OCI-LY3 (cell line): Measurements from ENCODE around the gene AUTS2.
A peak's percentile ranks its signal among the peaks of the same experiment; 100 is the strongest.

Experiments used
- H2AFZ ChIP-seq: fragments of 200-600, 300-600 bp; shearing (Covaris generic); 2 replicates; pipeline ENCODE4 v1.6.0; 2014; ENCODE audit warnings: antibody characterized with exemption, low read depth, low read length
- H3K27ac ChIP-seq: fragments of 200-600, 300-600 bp; sonication (generic); 2 replicates; pipeline ENCODE4 v1.5.1; 2014; ENCODE audit warnings: mild to moderate bottlenecking, low read length, moderate library complexity, mixed read lengths
- H3K27me3 ChIP-seq: fragments of 200-600, 300-600 bp; sonication (generic); 2 replicates; pipeline ENCODE4 v1.6.1; 2014; ENCODE audit warnings: low read depth, low read length, mixed read lengths
- H3K36me3 ChIP-seq: fragments of 200-600, 300-600 bp; sonication (generic); replicated peaks from 2 replicates; pipeline ENCODE3; 2014; ENCODE audit warnings: low read depth, low read length, mixed read lengths
- H3K4me1 ChIP-seq: fragments of 300-600, 200-600 bp; sonication (generic); 2 replicates; pipeline ENCODE4 v1.6.1; 2014; ENCODE audit warnings: low read length, mixed read lengths
- H3K4me2 ChIP-seq: fragments of 200-600, 300-600 bp; sonication (generic); 2 replicates; pipeline ENCODE4 v1.6.1; 2014; ENCODE audit warnings: low read length, mixed read lengths
- H3K4me3 ChIP-seq: fragments of 300-600, 200-600 bp; sonication (generic); 2 replicates; pipeline ENCODE4 v1.5.1; 2014; ENCODE audit warnings: antibody characterized with exemption, mild to moderate bottlenecking, low read length, moderate library complexity
- H3K79me2 ChIP-seq: fragments of 300-600, 200-600 bp; shearing (Covaris generic); 2 replicates; pipeline ENCODE4 v1.6.1; 2014; ENCODE audit warnings: mild to moderate bottlenecking, low read length, mixed read lengths
- H3K9ac ChIP-seq: fragments of 300-600, 200-600 bp; shearing (Covaris generic); 2 replicates; pipeline ENCODE4 v1.6.0; 2014; ENCODE audit warnings: mild to moderate bottlenecking, low read length, moderate library complexity
- H3K9me3 ChIP-seq: fragments of 200-600, 300-600 bp; shearing (Covaris generic); 2 replicates; pipeline ENCODE4 v1.6.1; 2014; ENCODE audit warnings: low read length, mixed read lengths; ENCODE audit not compliant: insufficient read depth
- H4K20me1 ChIP-seq: fragments of 200-600, 300-600 bp; sonication (generic); 2 replicates; pipeline ENCODE4 v1.6.1; 2016; ENCODE audit warnings: low read length, mixed read lengths; ENCODE audit not compliant: insufficient read depth
- CTCF ChIP-seq: fragments of 200-600, 300-600 bp; sonication (generic); IDR thresholded peaks from 2 replicates; pipeline ENCODE4 v1.5.1; 2014; ENCODE audit warnings: antibody characterized with exemption, low read length, low read depth
- EZH2phosphoT487 ChIP-seq: fragments of 200-600 bp; shearing (Covaris generic); IDR thresholded peaks from 2 replicates; pipeline ENCODE4 v1.6.1; 2018; ENCODE audit warnings: antibody characterized with exemption, mixed run types, low read depth

The AUTS2 gene

GRCh38 chr7:69827558-69827957 is 229.3 kb downstream of the AUTS2 start:
- Histone ChIP-seq H3K4me3 (no peak overlapping the region), H3K36me3 (no peaks in the 10 kb centered on the region), H4K20me1 (no peaks in the 10 kb centered on the region), H3K9me3 (peaks cover 8% of the 10 kb centered on the region; the same call in 1 of the 2 replicates), H3K4me1 (no peaks in the 10 kb centered on the region), H3K4me2 (no peak overlapping the region), H3K79me2 (no peaks in the 10 kb centered on the region), H3K27me3 (peaks cover 3% of the 10 kb centered on the region; the same call in 1 of the 2 replicates), H3K27ac (no peak overlapping the region), H2AFZ (no peak overlapping the region), H3K9ac (no peak overlapping the region)
- TF ChIP-seq CTCF (no peak), EZH2phosphoT487 (no peak)

DNA sequence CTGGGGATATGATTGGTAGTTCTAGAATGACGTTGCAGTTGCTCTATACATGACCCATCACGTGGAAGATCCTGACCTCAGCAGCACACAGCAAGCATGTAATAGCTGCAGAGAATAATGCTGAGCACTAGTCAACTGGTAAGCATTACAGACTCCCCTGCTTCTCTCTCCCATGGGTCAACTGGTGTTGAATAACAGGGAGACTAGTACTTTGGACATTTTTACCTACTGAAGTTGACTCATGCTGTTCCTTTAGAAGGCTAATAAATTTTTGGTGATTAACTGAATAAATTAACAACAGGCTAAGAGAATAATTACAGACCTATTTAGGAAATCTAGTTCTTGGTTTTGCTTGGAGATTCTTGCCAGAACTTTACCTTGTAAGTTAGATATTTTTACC is 234.1 kb downstream of the AUTS2 start:
- H3K36me3 ChIP-seq, result no peaks in the 10 kb centered on the region
- no peaks in the 10 kb centered on the region for H3K79me2 ChIP-seq
- no peak overlapping the region for H3K4me2 ChIP-seq
- no peaks in the 10 kb centered on the region for H3K27me3 ChIP-seq
- H3K4me3 ChIP-seq, result no peak overlapping the region
- no peak overlapping the region for H3K9ac ChIP-seq
- H3K27ac ChIP-seq, result no peak overlapping the region
- TF ChIP-seq EZH2phosphoT487 (no peak), CTCF (no peak)
- H4K20me1 ChIP-seq, result no peaks in the 10 kb centered on the region
- H3K4me1 ChIP-seq, result no peaks in the 10 kb centered on the region
- no peaks in the 10 kb centered on the region for H3K9me3 ChIP-seq
- no peak overlapping the region for H2AFZ ChIP-seq

DNA sequence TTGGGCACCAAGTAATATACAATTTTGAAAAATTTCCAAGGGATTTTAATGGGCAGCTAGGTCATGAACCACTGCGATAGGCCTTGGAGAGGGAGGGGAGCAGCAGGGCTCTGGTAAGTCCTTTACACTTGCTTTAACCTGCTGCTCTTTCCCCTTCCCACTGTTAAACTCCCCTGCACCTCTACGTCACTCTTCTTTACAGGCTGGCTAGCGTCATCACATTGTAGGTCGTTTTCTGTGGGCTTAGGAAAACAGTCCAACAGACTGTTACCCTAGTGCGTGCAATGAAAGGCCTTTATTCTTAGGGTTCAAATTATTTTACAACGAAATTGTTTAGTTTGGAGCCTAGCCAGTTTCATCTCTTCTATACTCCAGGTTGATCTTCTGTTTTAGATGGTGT is 235.7 kb downstream of the AUTS2 start:
- Histone ChIP-seq H3K4me3 (no peak overlapping the region), H3K9ac (no peak overlapping the region), H4K20me1 (no peaks in the 10 kb centered on the region), H3K27me3 (no peaks in the 10 kb centered on the region), H2AFZ (no peak overlapping the region), H3K27ac (no peak overlapping the region), H3K36me3 (no peaks in the 10 kb centered on the region), H3K4me1 (no peaks in the 10 kb centered on the region), H3K79me2 (no peaks in the 10 kb centered on the region), H3K9me3 (no peaks in the 10 kb centered on the region), H3K4me2 (no peak overlapping the region)
- no peak for TF ChIP-seq EZH2phosphoT487
- no peak for TF ChIP-seq CTCF

DNA sequence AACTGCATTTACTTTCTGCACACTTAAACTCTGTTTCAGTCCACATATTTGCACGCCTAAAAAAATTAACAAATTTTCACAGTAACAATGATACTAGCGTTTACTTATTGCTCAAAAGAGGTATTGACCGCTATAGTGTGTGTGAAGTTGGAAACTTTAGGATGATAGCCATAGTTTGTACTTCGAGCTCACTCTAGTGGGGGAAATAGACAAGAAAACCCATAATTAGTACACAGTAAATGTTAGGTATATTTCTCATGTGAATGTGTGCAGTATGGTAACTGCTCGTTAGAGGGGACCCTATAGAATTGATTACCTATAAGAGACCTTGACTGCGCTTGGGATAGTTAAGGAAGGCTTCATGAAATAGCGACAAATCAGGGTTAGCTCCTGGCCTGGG is 238.4 kb downstream of the AUTS2 start:
- Histone ChIP-seq H4K20me1 (no peaks in the 10 kb centered on the region), H3K4me1 (peaks cover 5% of the 10 kb centered on the region; the same call in 1 of the 2 replicates), H3K27me3 (peaks cover 7% of the 10 kb centered on the region; the same call in 1 of the 2 replicates), H3K79me2 (no peaks in the 10 kb centered on the region), H2AFZ (no peak overlapping the region), H3K4me3 (no peak overlapping the region), H3K36me3 (no peaks in the 10 kb centered on the region), H3K27ac (no peak overlapping the region), H3K9me3 (no peaks in the 10 kb centered on the region), H3K9ac (no peak overlapping the region), H3K4me2 (no peak overlapping the region)
- TF ChIP-seq EZH2phosphoT487, result no peak
- 0 out of 2 replicates have a peak, but pooled peaks have one; percentile 19 for TF ChIP-seq CTCF
